Measurements from ENCODE around the gene RPL39L. TPM values are rescaled to one million over a fixed set of nuclear protein-coding genes. Genes with fewer than 3 reads are reported as not detected.

The RPL39L gene
- total RNA-seq, 1 donor from 2014 or later: 2.9 TPM

DNA sequence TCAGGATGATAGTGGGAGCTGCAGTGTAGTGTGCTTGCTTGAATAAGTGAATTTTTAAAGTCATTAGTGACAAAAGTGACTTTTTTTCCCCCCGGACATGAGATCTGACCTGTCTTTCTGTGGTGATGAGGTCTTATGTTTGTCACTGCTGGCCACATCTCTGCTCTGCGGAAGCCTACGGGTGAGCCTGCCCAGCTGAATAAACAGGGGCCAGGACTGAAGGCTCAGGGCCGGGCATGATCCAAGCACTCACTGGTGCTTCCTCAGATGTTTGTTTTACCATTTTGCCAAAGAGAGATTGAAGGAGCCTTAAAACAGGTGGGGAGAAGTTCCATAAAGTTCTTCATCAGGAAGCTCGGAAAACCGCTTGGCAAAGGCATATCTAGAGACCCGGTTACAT lies 35.0 kb downstream of the RPL39L start:
- Histone ChIP-seq H3K36me3 (no peaks in the 10 kb centered on the region), H3K4me3 (peak overlapping the region; percentile 39), H3K27me3 (ENCODE audit: low read depth) (no peaks in the 10 kb centered on the region), H3K9me3 (replicated peaks) (peaks cover 5% of the 10 kb centered on the region), H3K4me1 (peaks cover 50% of the 10 kb centered on the region), H3K27ac (replicated peaks) (peak overlapping the region; percentile 73)
- peak; percentile 24 for DNase-seq
- no peak for TF ChIP-seq CTCF (IDR thresholded peaks at IDR 0.05; ENCODE audit: borderline replicate concordance)
- intact Hi-C loops (cut with micrococcal nuclease): no loop called here

DNA sequence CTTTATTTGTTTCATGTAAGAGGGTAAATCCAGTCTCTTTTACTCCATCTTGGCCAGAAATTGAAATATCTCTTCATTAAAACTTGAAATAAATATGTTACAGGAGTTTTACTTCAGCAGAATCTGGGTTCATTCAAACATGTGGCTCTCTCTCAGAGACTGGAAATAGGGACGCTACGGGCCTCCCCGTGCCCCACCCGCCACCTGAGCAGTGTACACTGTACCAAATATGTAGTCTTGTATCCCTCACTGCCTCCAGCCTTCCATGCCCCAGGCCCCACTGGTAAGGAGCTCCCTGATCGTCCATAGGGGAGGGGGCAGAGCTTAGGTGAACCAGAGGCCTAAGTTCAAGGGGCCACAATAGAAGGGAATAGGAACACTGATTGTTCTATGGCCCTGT lies 36.0 kb downstream of the RPL39L start:
- Histone ChIP-seq H3K27ac (replicated peaks) (no peak overlapping the region), H3K4me1 (peaks cover 50% of the 10 kb centered on the region), H3K36me3 (no peaks in the 10 kb centered on the region), H3K27me3 (ENCODE audit: low read depth) (no peaks in the 10 kb centered on the region), H3K9me3 (replicated peaks) (peaks cover 11% of the 10 kb centered on the region), H3K4me3 (no peak overlapping the region)
- intact Hi-C loops (cut with micrococcal nuclease): no loop called here
- DNase-seq: no peak
- TF ChIP-seq CTCF (IDR thresholded peaks at IDR 0.05; ENCODE audit: borderline replicate concordance): no peak

DNA sequence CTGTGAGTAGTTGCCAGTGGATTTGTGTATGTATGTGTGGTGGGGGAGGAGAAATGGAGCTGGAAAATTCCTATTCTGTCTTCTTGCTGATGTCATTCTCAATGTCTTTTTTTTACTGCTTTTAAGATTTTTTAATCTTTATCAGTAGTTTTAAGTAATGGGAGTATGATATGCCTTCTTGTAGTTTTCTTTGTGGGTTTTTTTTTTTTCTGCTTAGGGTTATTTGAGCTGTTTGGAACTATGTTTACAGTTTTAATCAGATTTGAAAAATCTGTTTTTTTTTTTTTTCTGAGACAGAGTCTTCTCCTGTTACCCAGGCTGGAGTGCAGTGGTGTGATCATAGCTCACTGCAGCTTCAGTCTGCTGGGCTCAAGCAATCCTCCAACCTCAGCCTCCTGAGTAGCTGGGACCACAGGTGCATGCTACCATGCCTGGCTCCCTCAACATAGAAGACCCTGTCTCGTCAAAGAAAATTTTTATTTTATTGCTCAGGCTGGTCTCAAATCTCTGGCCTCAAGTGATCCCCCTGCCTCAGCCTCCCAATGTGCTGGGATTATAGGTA lies 37.1 kb downstream of the RPL39L start:
- peak overlapping the region; percentile 48 for H3K4me3 ChIP-seq
- DNase-seq: no peak
- H3K9me3 ChIP-seq (replicated peaks): peaks cover 18% of the 10 kb centered on the region
- intact Hi-C loops (cut with micrococcal nuclease): no loop called here
- peaks cover 50% of the 10 kb centered on the region for H3K4me1 ChIP-seq
- H3K27ac ChIP-seq (replicated peaks): peak overlapping the region; percentile 76
- no peaks in the 10 kb centered on the region for H3K27me3 ChIP-seq (ENCODE audit: low read depth)
- no peak for TF ChIP-seq CTCF (IDR thresholded peaks at IDR 0.05; ENCODE audit: borderline replicate concordance)
- H3K36me3 ChIP-seq: no peaks in the 10 kb centered on the region

DNA sequence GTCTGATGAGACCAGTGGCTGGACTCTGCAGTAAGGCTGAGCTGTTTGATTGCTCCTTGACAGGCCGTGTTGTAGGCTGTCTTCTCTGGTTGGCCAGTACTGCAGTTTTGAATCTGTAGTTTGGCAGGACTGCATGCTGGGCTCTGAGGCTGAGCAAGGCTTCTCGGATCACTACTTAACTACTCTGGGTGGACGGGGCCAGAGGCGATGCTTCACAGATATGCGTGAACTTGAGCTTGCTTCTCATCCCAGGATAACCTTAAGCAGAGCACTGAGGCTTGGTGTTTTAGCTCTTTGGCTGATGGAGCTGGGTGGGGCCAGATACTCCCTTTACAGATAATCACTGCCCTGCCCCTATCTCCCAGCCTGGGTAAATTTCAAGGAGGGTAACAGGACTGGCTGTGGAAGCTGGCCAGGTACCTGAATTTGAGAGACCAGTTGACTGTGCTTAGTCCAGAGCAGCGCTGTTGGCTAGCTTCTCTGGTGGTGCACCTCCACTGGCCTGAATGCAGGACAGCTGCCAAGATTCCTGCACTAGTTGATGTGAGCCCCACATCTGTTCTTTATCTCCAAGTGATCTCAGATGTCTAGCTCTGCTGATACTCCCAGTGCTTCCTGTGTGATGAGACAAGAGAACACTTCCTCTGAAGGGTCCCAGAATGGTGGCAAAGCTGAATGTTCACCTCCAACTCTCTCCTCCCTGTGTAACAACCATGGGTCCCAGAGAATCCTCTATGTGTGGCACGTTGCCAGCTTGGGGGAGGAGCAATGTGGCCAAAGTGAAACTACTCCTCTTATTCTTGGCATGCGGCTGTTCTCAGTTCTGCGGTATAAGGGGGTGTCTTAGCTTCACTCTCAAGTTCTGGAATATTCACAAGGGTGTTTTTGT lies 37.9 kb downstream of the RPL39L start:
- H3K9me3 ChIP-seq (replicated peaks): peaks cover 26% of the 10 kb centered on the region
- peak; percentile 84 for DNase-seq
- H3K4me1 ChIP-seq: peaks cover 50% of the 10 kb centered on the region
- peak overlapping the region; percentile 48 for H3K4me3 ChIP-seq
- TF ChIP-seq CTCF (IDR thresholded peaks at IDR 0.05; ENCODE audit: borderline replicate concordance): no peak
- intact Hi-C loops (cut with micrococcal nuclease): no loop called here
- H3K36me3 ChIP-seq: no peaks in the 10 kb centered on the region
- no peaks in the 10 kb centered on the region for H3K27me3 ChIP-seq (ENCODE audit: low read depth)
- H3K27ac ChIP-seq (replicated peaks): peak overlapping the region; percentile 76

DNA sequence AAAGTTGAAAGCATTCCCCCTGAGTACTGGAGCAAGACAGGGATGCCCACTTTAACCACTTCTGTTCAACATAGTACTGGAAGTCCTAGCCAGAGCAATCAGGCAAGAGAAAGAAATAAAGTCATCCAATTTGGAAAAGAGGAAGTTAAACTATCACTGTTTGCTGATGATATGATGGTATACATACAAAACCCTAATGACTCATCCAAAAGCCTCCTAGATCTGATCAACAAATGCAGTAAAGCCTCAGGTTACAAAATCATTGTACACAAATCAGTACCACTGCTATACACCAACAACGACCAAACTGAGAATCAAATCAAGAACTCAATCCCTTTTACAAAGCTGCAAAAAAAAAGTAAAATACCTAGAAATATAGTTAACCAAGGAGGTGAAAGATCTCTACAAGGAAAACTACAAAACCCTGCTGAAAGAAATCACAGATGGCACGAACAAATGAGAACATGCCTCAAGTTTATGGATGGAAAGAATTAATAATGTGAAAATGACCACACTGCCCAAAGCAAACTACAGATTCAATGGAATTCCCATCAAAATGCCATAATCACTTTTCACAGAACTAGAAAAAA lies 40.3 kb downstream of the RPL39L start:
- Histone ChIP-seq H3K27me3 (ENCODE audit: low read depth) (no peaks in the 10 kb centered on the region), H3K36me3 (no peaks in the 10 kb centered on the region), H3K9me3 (replicated peaks) (peaks cover 36% of the 10 kb centered on the region), H3K4me3 (no peak overlapping the region), H3K4me1 (peaks cover 31% of the 10 kb centered on the region), H3K27ac (replicated peaks) (no peak overlapping the region)
- no peak for DNase-seq
- intact Hi-C loops (cut with micrococcal nuclease): no loop called here
- TF ChIP-seq CTCF (IDR thresholded peaks at IDR 0.05; ENCODE audit: borderline replicate concordance): no peak

Data from left ventricle myocardium inferior (tissue), 1 donor.